IMR-90 (cell line): ENCODE results near the gene DNM2. TPM values are rescaled to one million over a fixed set of nuclear protein-coding genes. Genes with fewer than 3 reads are reported as not detected.

ENCODE experiments used
- ATAC-seq: fragments of 200-7000 bp; cut with Tn5 transposase; 2 replicates; pipeline ENCODE4 v1.9.1; 2020; ENCODE audit warnings: low read depth, mild to moderate bottlenecking, moderate library complexity
- BruUV-seq: library from RNA; stranded (reverse); fragments of 400-500 nt; replicated peaks from 2 replicates; lab custom pipeline; 2021; lab: Mats Ljungman, UMichigan
- CTCF ChIA-PET: fragments of 300-600 bp; formaldehyde crosslinking; extraction: SDS; loops from one replicate; lab custom pipeline; 2021; ENCODE audit warnings: antibody characterized with exemption; lab: Yijun Ruan, JAX
- POLR2A ChIA-PET: fragments of 300-600 bp; sonication (Branson Sonifier 250); formaldehyde crosslinking; loops from one replicate; lab custom pipeline; 2022; ENCODE audit warnings: antibody characterized with exemption; ENCODE audit not compliant: unreplicated experiment; lab: Charles Lee
- DNase-seq: peaks from one replicate; pipeline ENCODE4 v3.0.0; 2013
- H2AFZ ChIP-seq: replicated peaks from 2 replicates; pipeline ENCODE3; 2013; ENCODE audit warnings: low read length, mild to moderate bottlenecking; ENCODE audit not compliant: poor library complexity
- H2AK5ac ChIP-seq: 2 replicates; pipeline ENCODE4 v1.6.1; 2013; ENCODE audit warnings: low read depth, low read length, inconsistent platforms
- H2AK9ac ChIP-seq: replicated peaks from 2 replicates; pipeline ENCODE3; 2013; ENCODE audit warnings: mild to moderate bottlenecking, low read depth, low read length, moderate library complexity; ENCODE audit not compliant: poor library complexity
- H2BK120ac ChIP-seq: 2 replicates; pipeline ENCODE4 v1.6.1; 2013; ENCODE audit warnings: low read depth, low read length, inconsistent platforms
- H2BK15ac ChIP-seq: 3 replicates; pipeline ENCODE4 v1.6.1; 2013; ENCODE audit warnings: low read depth, low read length, inconsistent platforms
- H2BK20ac ChIP-seq: 2 replicates; pipeline ENCODE4 v1.6.1; 2013; ENCODE audit warnings: low read depth, mild to moderate bottlenecking, inconsistent platforms, low read length, moderate library complexity
- H2BK5ac ChIP-seq: 2 replicates; pipeline ENCODE4 v1.6.1; 2013; ENCODE audit warnings: mild to moderate bottlenecking, low read depth, low read length, inconsistent platforms; ENCODE audit not compliant: poor library complexity, severe bottlenecking
- H3K14ac ChIP-seq: replicated peaks from 2 replicates; pipeline ENCODE4 v1.6.1; 2013; ENCODE audit warnings: low read depth, low read length, inconsistent platforms
- H3K18ac ChIP-seq: 2 replicates; pipeline ENCODE4 v1.6.1; 2013; ENCODE audit warnings: low read depth, low read length, control low read depth
- H3K23ac ChIP-seq: 2 replicates; pipeline ENCODE4 v1.6.1; 2013; ENCODE audit warnings: low read depth, low read length, inconsistent platforms
- H3K27ac ChIP-seq: 2 replicates; pipeline ENCODE4 v1.5.1; 2013; ENCODE audit warnings: mild to moderate bottlenecking, control low read depth, low read length; ENCODE audit not compliant: insufficient read depth
- H3K27me3 ChIP-seq: 2 replicates; pipeline ENCODE4 v1.6.1; 2013; ENCODE audit warnings: low read length; ENCODE audit not compliant: control insufficient read depth, insufficient read depth
- H3K36me3 ChIP-seq: 2 replicates; pipeline ENCODE4 v1.6.1; 2013; ENCODE audit warnings: low read length, mixed read lengths; ENCODE audit not compliant: control insufficient read depth, insufficient read depth
- H3K4ac ChIP-seq: 2 replicates; pipeline ENCODE4 v1.6.1; 2013; ENCODE audit warnings: low read depth, low read length, inconsistent platforms
- H3K4me1 ChIP-seq: 2 replicates; pipeline ENCODE4 v1.6.1; 2013; ENCODE audit warnings: low read length, mixed read lengths; ENCODE audit not compliant: control insufficient read depth, insufficient read depth
- H3K4me2 ChIP-seq: 2 replicates; pipeline ENCODE4 v1.6.1; 2013; ENCODE audit warnings: low read depth, mild to moderate bottlenecking, control low read depth, low read length, moderate library complexity
- H3K4me3 ChIP-seq: 2 replicates; pipeline ENCODE4 v1.5.1; 2013; ENCODE audit warnings: low read depth, mild to moderate bottlenecking, control low read depth, low read length, moderate library complexity; ENCODE audit not compliant: insufficient read depth
- H3K56ac ChIP-seq: 2 replicates; pipeline ENCODE4 v1.6.1; 2013; ENCODE audit warnings: low read length, inconsistent platforms; ENCODE audit not compliant: insufficient read depth; ENCODE audit errors: extremely low read depth
- H3K79me1 ChIP-seq, 2 experiments: 2 replicates each; pipeline ENCODE4 v1.6.1; 2013; ENCODE audit warnings: low read length in 2 of 2, inconsistent platforms in 1 of 2, low read depth in 1 of 2
- H3K9ac ChIP-seq: 2 replicates; pipeline ENCODE4 v1.6.1; 2013; ENCODE audit warnings: low read depth, low read length, control low read depth
- H3K9me1 ChIP-seq: 2 replicates; pipeline ENCODE4 v1.6.1; 2013; ENCODE audit warnings: low read length, inconsistent platforms; ENCODE audit not compliant: insufficient read depth
- H3K9me3 ChIP-seq: 2 replicates; pipeline ENCODE4 v1.6.1; 2013; ENCODE audit warnings: low read length; ENCODE audit not compliant: control insufficient read depth, insufficient read depth
- H4K20me1 ChIP-seq: 2 replicates; pipeline ENCODE4 v1.6.1; 2013; ENCODE audit warnings: low read length, inconsistent platforms; ENCODE audit not compliant: insufficient read depth
- H4K5ac ChIP-seq: 2 replicates; pipeline ENCODE4 v1.6.1; 2013; ENCODE audit warnings: mild to moderate bottlenecking, low read depth, low read length, control low read depth
- H4K8ac ChIP-seq, 2 experiments: 2 replicates each; pipeline ENCODE4 v1.6.1; 2013; ENCODE audit warnings: low read depth in 2 of 2, low read length in 2 of 2, control low read depth in 1 of 2, inconsistent platforms in 1 of 2
- H4K91ac ChIP-seq: 2 replicates; pipeline ENCODE4 v1.6.1; 2013; ENCODE audit warnings: low read depth, low read length, inconsistent platforms; ENCODE audit not compliant: insufficient read depth
- CTCF ChIP-seq: conservative IDR thresholded peaks from 2 replicates; pipeline ENCODE4 v1.5.1; 2012; ENCODE audit warnings: mild to moderate bottlenecking, low read depth, low read length, improper control_type of control experiment
- MAFK ChIP-seq: IDR thresholded peaks from 2 replicates; pipeline ENCODE4 v1.6.1; 2012; ENCODE audit warnings: low read depth, low read length, improper control_type of control experiment
- WGBS, 2 experiments: methylation state at CpG; one replicate each; pipeline versions ENCODE4 v1.1.5 to v1.1.7; 2013; ENCODE audit warnings: missing lambda C conversion rate in 2 of 2; ENCODE audit not compliant: insufficient read length in 1 of 2; ENCODE audit errors: extremely low coverage in 2 of 2; 5-methylcytosine and 5-hydroxymethylcytosine counted together
- dilution Hi-C: fragments of 300-500 bp; cut with HindIII; formaldehyde crosslinking; loops from one replicate; pipeline ENCODE4 v1.14.3; 2018; ENCODE audit warnings: low sequenced_read_pairs; ENCODE audit not compliant: unreplicated experiment
- in situ Hi-C: fragments of 300-500 bp; cut with MboI; formaldehyde crosslinking; loops from 3 replicates; pipeline ENCODE4 v1.14.3; 2019; ENCODE audit warnings: low sequenced_read_pairs, inconsistent platforms, mixed read lengths
- intact Hi-C: fragments of 100-400 bp; cut with micrococcal nuclease; formaldehyde crosslinking; loops from 2 replicates; pipeline ENCODE4 v1.10.0; 2022
- polyA plus RNA-seq, 3 experiments: library from polyadenylated mRNA; depleted of rRNA; stranded (reverse); fragments of >200 nt; gene quantifications; 2 replicates each; pipeline ENCODE4 v1.2.3, GENCODE V29; 2012; ENCODE audit warnings: low replicate concordance in 1 of 3
- total RNA-seq: library from RNA; depleted of rRNA; stranded (reverse); fragments of >200 nt; gene quantifications from 2 replicates; pipeline ENCODE4 v1.2.3, GENCODE V29; 2012

The DNM2 gene
- total and polyA plus RNA-seq, 2 of the 4 experiments (the other 2 are of a cell fraction): 55.6 to 74.2 TPM

- no peak overlapping the region for H3K56ac ChIP-seq
- H2BK5ac ChIP-seq: no peak overlapping the region
- ATAC-seq: no peak
- WGBS, 2 experiments: 89% methylated on average over 3 of the region's 11 CpGs; no CpG with 5 or more reads in 1 of the 2 experiments
- H4K8ac ChIP-seq: no peak overlapping the region
- BruUV-seq: no TSS peak
- H2AK5ac ChIP-seq: no peak overlapping the region
- no peak overlapping the region for H3K18ac ChIP-seq
- dilution Hi-C loops (no loop called here), intact Hi-C loops (no loop called here), in situ Hi-C loops (no loop called here)
- no peak overlapping the region for H4K91ac ChIP-seq
- peaks cover 77% of the 10 kb centered on the region for H4K20me1 ChIP-seq
- TF ChIP-seq MAFK (no peak), CTCF (no peak)
- ChIA-PET CTCF (interaction anchor here (0.6 kb wide), 1 partner anchor 25 kb away, joined by 3 read pairs; no protein-coding TSS in a partner anchor), POLR2A (no interaction called here)
- no peak overlapping the region for H2AK9ac ChIP-seq
- H2BK15ac ChIP-seq: no peak overlapping the region
- no peak overlapping the region for H2BK20ac ChIP-seq
- H3K4me2 ChIP-seq: no peak overlapping the region
- H3K9me1 ChIP-seq: peaks cover 22% of the 10 kb centered on the region
- H3K27ac ChIP-seq: no peak overlapping the region
- no peak for DNase-seq
- no peak overlapping the region for H3K4me3 ChIP-seq
- no peak overlapping the region for H4K5ac ChIP-seq
- no peaks in the 10 kb centered on the region for H3K36me3 ChIP-seq
- H2BK120ac ChIP-seq: no peak overlapping the region
- no peak overlapping the region for H2AFZ ChIP-seq
- no peaks in the 10 kb centered on the region for H3K9me3 ChIP-seq
- H3K23ac ChIP-seq: no peak overlapping the region
- no peak overlapping the region for H3K14ac ChIP-seq
- peaks cover 12 to 79% of the 10 kb centered on the region in 2 experiments; a peak in 3 of 4 replicates for H3K79me1 ChIP-seq
- H3K9ac ChIP-seq: no peak overlapping the region
- H3K27me3 ChIP-seq: no peaks in the 10 kb centered on the region
- H3K4ac ChIP-seq: no peak overlapping the region
- H3K4me1 ChIP-seq: peaks cover 9% of the 10 kb centered on the region
Measured at GRCh38 chr19:10744253-10744798, 26.4 kb downstream of the DNM2 start.
